ENCODE results near the gene ASB13. TPM values are rescaled to one million over a fixed set of nuclear protein-coding genes. Genes with fewer than 3 reads are reported as not detected.

Gene ASB13
- total and polyA plus RNA-seq, 2 donors (not counting 1 experiment from before 2014, with no cell fraction given) = 2.5 to 4.4 TPM

- Histone ChIP-seq H3K27me3 (replicated peaks in 1 of 4; ENCODE audit: control extremely low read depth in 1 of 4, control insufficient read depth in 3 of 4, insufficient read depth in 4 of 4, low read length in 3 of 4) (peaks cover 0 to 10% (median 2%) of the 10 kb centered on the region in 4 experiments), H3K79me2 (ENCODE audit: control insufficient read depth, insufficient read depth, low read length) (no peaks in the 10 kb centered on the region), H3K9ac (ENCODE audit: low read length) (no peak overlapping the region), H3K9me3 (ENCODE audit: control extremely low read depth in 1 of 3, control insufficient read depth in 2 of 3, insufficient read depth in 1 of 3, low read length in 2 of 3) (peaks cover 0 to 2% (median 0%) of the 10 kb centered on the region in 3 donors), H3K27ac (ENCODE audit: low read length in 2 of 2) (no peak overlapping the region), H3K4me3 (ENCODE audit: control extremely low read depth in 1 of 5, extremely low read depth in 1 of 5, insufficient read depth in 1 of 5, low read depth in 2 of 5, low read length in 4 of 5) (no peak overlapping the region), H3K4me1 (ENCODE audit: control insufficient read depth in 2 of 2, insufficient read depth in 2 of 2, low read length in 2 of 2) (peaks cover 2 to 3% of the 10 kb centered on the region in 2 donors), H2AFZ (ENCODE audit: insufficient read depth, low read depth, low read length, poor library complexity, severe bottlenecking) (no peak overlapping the region), H3K36me3 (replicated peaks in 1 of 2; ENCODE audit: control extremely low read depth in 1 of 2, control insufficient read depth in 1 of 2, extremely low read depth in 1 of 2, insufficient read depth in 2 of 2, low read length in 1 of 2) (no peaks in the 10 kb centered on the region), H4K20me1 (ENCODE audit: control insufficient read depth, insufficient read depth, low read length, poor library complexity, severe bottlenecking) (no peaks in the 10 kb centered on the region), H3K4me2 (replicated peaks; ENCODE audit: low read depth, low read length, poor library complexity, severe bottlenecking) (no peak overlapping the region)
- intact Hi-C loops (cut with micrococcal nuclease) = no loop called here
- Mint-ChIP-seq H3K4me1 (peaks cover 3% of the 10 kb centered on the region), H3K27me3 (peaks cover 22% of the 10 kb centered on the region), H3K4me3 (no peak overlapping the region), H3K27ac (no peak overlapping the region), H3K9me3 (ENCODE audit: insufficient read depth) (no peaks in the 10 kb centered on the region)
- ChIA-PET CTCF (interaction anchor here (2.4 kb wide), 1 partner anchor 14 kb away, joined by 5 read pairs; no protein-coding TSS in a partner anchor), POLR2A (no interaction called here)
- DNase-seq (no peak), ATAC-seq (ENCODE audit: low read depth) (no peak)
- no CpG with 5 or more reads among the region's 3 CpGs for WGBS (ENCODE audit: insufficient coverage)
- TF ChIP-seq EZH2 (IDR thresholded peaks at IDR 0.05; ENCODE audit: borderline replicate concordance, insufficient read depth, low read depth, low read length, poor library complexity, severe bottlenecking) (no peak), CTCF (IDR thresholded peaks at IDR 0.05) (no peak)
Measured at GRCh38 chr10:5679037-5679435, 12.6 kb upstream of the ASB13 start.

- CTCF ChIA-PET = interaction anchor here (0.6 to 2.4 kb wide), 2 partner anchors 14 to 736 kb away, joined by 3 to 5 read pairs; no protein-coding TSS in a partner anchor
- Mint-ChIP-seq H3K9me3 (ENCODE audit: insufficient read depth) (no peaks in the 10 kb centered on the region), H3K27me3 (peaks cover 25% of the 10 kb centered on the region), H3K4me1 (no peaks in the 10 kb centered on the region), H3K27ac (no peak overlapping the region), H3K4me3 (no peak overlapping the region)
- 94% methylated on average over 6 of the region's 9 CpGs for WGBS (ENCODE audit: insufficient coverage)
- no peak overlapping the region for H3K4me2 ChIP-seq (replicated peaks; ENCODE audit: low read depth, low read length, poor library complexity, severe bottlenecking)
- POLR2A ChIA-PET = no interaction called here
- H3K9me3 ChIP-seq (ENCODE audit: control extremely low read depth in 1 of 3, control insufficient read depth in 2 of 3, insufficient read depth in 1 of 3, low read length in 2 of 3) = peaks cover 0 to 7% (median 0%) of the 10 kb centered on the region in 3 donors
- no peaks in the 10 kb centered on the region for H4K20me1 ChIP-seq (ENCODE audit: control insufficient read depth, insufficient read depth, low read length, poor library complexity, severe bottlenecking)
- no peak overlapping the region for H3K9ac ChIP-seq (ENCODE audit: low read length)
- H3K79me2 ChIP-seq (ENCODE audit: control insufficient read depth, insufficient read depth, low read length) = no peaks in the 10 kb centered on the region
- no peak overlapping the region for H3K4me3 ChIP-seq (ENCODE audit: control extremely low read depth in 1 of 5, extremely low read depth in 1 of 5, insufficient read depth in 1 of 5, low read depth in 2 of 5, low read length in 4 of 5)
- peaks cover 0 to 10% (median 2%) of the 10 kb centered on the region in 4 experiments for H3K27me3 ChIP-seq (replicated peaks in 1 of 4; ENCODE audit: control extremely low read depth in 1 of 4, control insufficient read depth in 3 of 4, insufficient read depth in 4 of 4, low read length in 3 of 4)
- DNase-seq = no peak
- H3K27ac ChIP-seq (ENCODE audit: low read length in 2 of 2) = no peak overlapping the region
- no peaks in the 10 kb centered on the region for H3K36me3 ChIP-seq (replicated peaks in 1 of 2; ENCODE audit: control extremely low read depth in 1 of 2, control insufficient read depth in 1 of 2, extremely low read depth in 1 of 2, insufficient read depth in 2 of 2, low read length in 1 of 2)
- no peak overlapping the region for H2AFZ ChIP-seq (ENCODE audit: insufficient read depth, low read depth, low read length, poor library complexity, severe bottlenecking)
- intact Hi-C loops (cut with micrococcal nuclease) = no loop called here
- TF ChIP-seq CTCF (IDR thresholded peaks at IDR 0.05) = no peak
- no peak for TF ChIP-seq EZH2 (IDR thresholded peaks at IDR 0.05; ENCODE audit: borderline replicate concordance, insufficient read depth, low read depth, low read length, poor library complexity, severe bottlenecking)
- ATAC-seq (ENCODE audit: low read depth) = no peak
- H3K4me1 ChIP-seq (ENCODE audit: control insufficient read depth in 2 of 2, insufficient read depth in 2 of 2, low read length in 2 of 2) = no peaks in the 10 kb centered on the region
Measured at GRCh38 chr10:5678397-5679036, 12.1 kb upstream of the ASB13 start.
